Tibial nerve (tissue), 4 donors: ENCODE results near the gene CNOT6.

ENCODE experiments used
- CTCF ChIP-seq, 5 experiments: fragments of 200-600 bp in 3 of 5; fragments of 450-650 bp in 2 of 5; sonication (generic) in 3 of 5; IDR thresholded peaks; one replicate each; pipeline ENCODE4 v1.5.1; 2016 to 2019; ENCODE audit warnings: antibody characterized with exemption in 5 of 5, mild to moderate bottlenecking in 3 of 5, moderate library complexity in 2 of 5
- EP300 ChIP-seq, 2 donors: sonication (generic); formaldehyde crosslinking; IDR thresholded peaks; one replicate each; pipeline ENCODE4 v1.6.1; 2017; ENCODE audit warnings: antibody characterized with exemption in 2 of 2, mild to moderate bottlenecking in 1 of 2
- POLR2A ChIP-seq, 2 donors: fragments of 450-650 bp; IDR thresholded peaks; one replicate each; pipeline ENCODE4 v1.6.1; 2017; ENCODE audit warnings: antibody characterized with exemption in 2 of 2, mild to moderate bottlenecking in 2 of 2, moderate library complexity in 2 of 2

GRCh38 chr5:180596115-180596667 is 102.0 kb downstream of the CNOT6 start:
- TF ChIP-seq CTCF (IDR thresholded peaks at IDR 0.05) (no peak), POLR2A (IDR thresholded peaks at IDR 0.05) (no peak), EP300 (IDR thresholded peaks at IDR 0.05) (no peak)
